K562 (cell line): ENCODE results near the gene CD82. TPM values are rescaled to one million over a fixed set of nuclear protein-coding genes. Genes with fewer than 3 reads are reported as not detected.

Source experiments
- ATAC-seq: fragments of 200-7000 bp; cut with Tn5 transposase; 3 replicates; pipeline ENCODE4 v1.9.1; 2020; ENCODE audit warnings: moderate library complexity
- BruUV-seq: library from RNA; stranded (reverse); fragments of 400-500 nt; replicated peaks from 2 replicates; lab custom pipeline; 2021; lab: Mats Ljungman, UMichigan
- CTCF ChIA-PET: fragments of 300-600 bp; formaldehyde crosslinking; extraction: SDS; loops from one replicate; lab custom pipeline; 2021; ENCODE audit warnings: low intra/inter-chr PET ratio; lab: Yijun Ruan, JAX
- POLR2A ChIA-PET: fragments of 300-600, 350-650 bp; sonication (Branson Sonifier 250); formaldehyde crosslinking; extraction: SDS; loops from one replicate; lab custom pipeline; 2021; ENCODE audit warnings: antibody characterized with exemption, inconsistent platforms; lab: Yijun Ruan, JAX
- DNase-seq, 4 experiments: peaks; one replicate each; pipeline versions ENCODE4 v3.0.0 to v3.0.0-alpha.2; 2011 to 2018; ENCODE audit warnings: low spot score in 3 of 4, mixed read lengths in 3 of 4; ENCODE audit errors: extremely low read depth in 1 of 4
- FAIRE-seq: peaks from 2 replicates; lab custom pipeline; 2011; peaks lifted over from hg19 to GRCh38; lab: Jason Lieb, UNC
- H2AFZ ChIP-seq: 2 replicates; pipeline ENCODE4 v1.6.0; 2011; ENCODE audit warnings: low read depth, low read length, control low read depth, inconsistent platforms
- H3K27ac ChIP-seq: fragments of 200-600 bp; 3 replicates; pipeline ENCODE4 v1.8.0; 2011; ENCODE audit warnings: low read depth, mild to moderate bottlenecking, control low read depth, inconsistent platforms, low read length, moderate library complexity, mixed read lengths; ENCODE audit errors: extremely low read depth
- H3K27me3 ChIP-seq, 2 experiments: fragments of 300-600 bp in 1 of 2; 2 replicates in 1 of 2; 3 replicates in 1 of 2; pipeline versions ENCODE4 v1.6.0 to v1.8.0; 2011; ENCODE audit warnings: inconsistent platforms in 2 of 2, low read length in 2 of 2, mild to moderate bottlenecking in 1 of 2, mixed read lengths in 1 of 2, moderate library complexity in 1 of 2; ENCODE audit not compliant: control insufficient read depth in 2 of 2, insufficient read depth in 2 of 2
- H3K36me3 ChIP-seq: fragments of 300-600 bp; 3 replicates; pipeline ENCODE4 v1.8.0; 2011; ENCODE audit warnings: mild to moderate bottlenecking, low read length, inconsistent platforms; ENCODE audit not compliant: control insufficient read depth, insufficient read depth
- H3K4me1 ChIP-seq, 2 experiments: fragments of 200-600 bp in 1 of 2; replicated peaks in 1 of 2; 2 replicates in 1 of 2; 3 replicates in 1 of 2; pipeline versions ENCODE4 v1.5.1 to v1.8.0; 2011; ENCODE audit warnings: inconsistent platforms in 2 of 2, low read length in 2 of 2, mild to moderate bottlenecking in 1 of 2, mixed read lengths in 1 of 2, moderate library complexity in 1 of 2; ENCODE audit not compliant: control insufficient read depth in 2 of 2, insufficient read depth in 2 of 2
- H3K4me2 ChIP-seq: 2 replicates; pipeline ENCODE4 v1.6.1; 2011; ENCODE audit warnings: low read length, control low read depth, inconsistent platforms, mixed read lengths; ENCODE audit not compliant: insufficient read depth
- H3K4me3 ChIP-seq: fragments of 200-600 bp; sonication (generic), shearing (Covaris generic); 2 replicates; pipeline ENCODE4 v1.5.1; 2016; ENCODE audit warnings: control low read depth, inconsistent platforms
- H3K79me2 ChIP-seq: fragments of 200-600 bp; 3 replicates; pipeline ENCODE4 v1.8.0; 2011; ENCODE audit warnings: low read length, inconsistent platforms; ENCODE audit not compliant: control insufficient read depth, insufficient read depth
- H3K9ac ChIP-seq, 2 experiments: 2 replicates each; pipeline versions ENCODE4 v1.6.0 to v1.6.1; 2011; ENCODE audit warnings: low read depth in 2 of 2, low read length in 2 of 2, control low read depth in 1 of 2, inconsistent platforms in 1 of 2, mild to moderate bottlenecking in 1 of 2, mixed read lengths in 1 of 2; ENCODE audit not compliant: insufficient read depth in 1 of 2
- H3K9me1 ChIP-seq: one replicate; pipeline ENCODE4 v1.6.0; 2011; ENCODE audit warnings: inconsistent platforms, mild to moderate bottlenecking, low read length, moderate library complexity; ENCODE audit not compliant: control insufficient read depth, insufficient read depth
- H3K9me3 ChIP-seq: replicated peaks from 2 replicates; pipeline ENCODE4 v1.5.1; 2011; ENCODE audit warnings: low read depth, low read length, inconsistent platforms; ENCODE audit not compliant: control insufficient read depth, insufficient read depth
- H4K20me1 ChIP-seq: replicated peaks from 2 replicates; pipeline ENCODE4 v1.6.1; 2011; ENCODE audit warnings: low read length, inconsistent platforms, mixed read lengths; ENCODE audit not compliant: control insufficient read depth, insufficient read depth
- CREB1 ChIP-seq, 2 experiments: sonication (generic) in 1 of 2; formaldehyde crosslinking in 1 of 2; IDR thresholded peaks; 2 replicates each; pipeline versions ENCODE4 v1.6.1 to v1.8.0; 2012 to 2022; ENCODE audit warnings: inconsistent platforms in 1 of 2, mild to moderate bottlenecking in 1 of 2, missing genetic modification reagents in 1 of 2, moderate library complexity in 1 of 2
- ELF1 ChIP-seq: fragments of 200-800 bp; sonication (Bioruptor generic); IDR thresholded peaks from 2 replicates; pipeline ENCODE4 v1.6.1; 2016; ENCODE audit warnings: missing genetic modification characterization, missing compliant biosample characterization
- HMGN3 ChIP-seq: IDR thresholded peaks from 2 replicates; pipeline ENCODE4 v1.6.1; 2011; ENCODE audit warnings: borderline replicate concordance, low read depth, mild to moderate bottlenecking, mixed read lengths, low read length; ENCODE audit not compliant: insufficient read length; ENCODE audit errors: extremely low read depth
- MAFF ChIP-seq: IDR thresholded peaks from 2 replicates; pipeline ENCODE4 v1.6.1; 2012; ENCODE audit warnings: low read length, improper control_type of control experiment
- MAZ ChIP-seq, 2 experiments: fragments of 450-650 bp in 1 of 2; sonication (generic) in 1 of 2; formaldehyde crosslinking; IDR thresholded peaks in 1 of 2; conservative IDR thresholded peaks in 1 of 2; 2 replicates each; pipeline versions ENCODE4 v1.4.0 to v1.5.0; 2020; ENCODE audit warnings: mild to moderate bottlenecking in 1 of 2, missing genetic modification reagents in 1 of 2
- PML ChIP-seq: IDR thresholded peaks from 2 replicates; pipeline ENCODE4 v1.6.1; 2012; ENCODE audit warnings: low read length, inconsistent platforms
- POLR2AphosphoS5 ChIP-seq: IDR thresholded peaks from 2 replicates; pipeline ENCODE4 v1.6.1; 2011; ENCODE audit warnings: mild to moderate bottlenecking, low read depth, low read length, moderate library complexity; ENCODE audit not compliant: control insufficient read depth, insufficient read depth
- RBBP5 ChIP-seq: fragments of 200-600 bp; sonication (generic); IDR thresholded peaks from 2 replicates; pipeline ENCODE4 v1.6.1; 2012; ENCODE audit warnings: borderline replicate concordance, mild to moderate bottlenecking, low read length, control low read depth, inconsistent platforms; ENCODE audit not compliant: insufficient read depth, poor library complexity, severe bottlenecking
- TBP ChIP-seq: optimal IDR thresholded peaks from 2 replicates; pipeline ENCODE3; 2011; ENCODE audit warnings: low read depth, low read length, improper control_type of control experiment
- U2AF2 ChIP-seq: fragments of 200-400 bp; formaldehyde crosslinking; optimal IDR thresholded peaks from 2 replicates; pipeline ENCODE3; 2017; ENCODE audit warnings: low read depth, mild to moderate bottlenecking, low read length
- WGBS: fragments of 100-300 bp; shearing (Covaris generic); methylation state at CpG from one replicate; pipeline ENCODE4 v1.1.6; 2016; ENCODE audit warnings: low coverage, mixed read lengths; ENCODE audit not compliant: insufficient coverage; ENCODE audit errors: missing lambda C conversion rate; 5-methylcytosine and 5-hydroxymethylcytosine counted together
- in situ Hi-C: fragments of 300-500 bp; cut with MboI; formaldehyde crosslinking; loops from 4 replicates; pipeline ENCODE4 v1.15.0; 2018; ENCODE audit warnings: inconsistent platforms, mixed read lengths
- intact Hi-C: fragments of 100-400 bp; cut with micrococcal nuclease; formaldehyde crosslinking; loops from 2 replicates; pipeline ENCODE4 v1.14.2; 2022
- polyA plus RNA-seq, 8 experiments: library from polyadenylated mRNA; depleted of rRNA in 4 of 8; stranded (reverse) in 5 of 8; unstranded in 3 of 8; fragments of >200 nt; fragmentation: Nextera tagmentation in 2 of 8; fragmentation: Illumina TruSeq in 1 of 8; extraction: Ambion mirVana in 2 of 8; extraction: Trizol in 1 of 8; gene quantifications; 2 replicates each; pipeline versions ENCODE4 v1.2.1 to v1.2.3, GENCODE V29; 2011 to 2014; ENCODE audit warnings: inconsistent platforms in 1 of 8, missing spikeins in 1 of 8
- total RNA-seq, 7 experiments: library from RNA; depleted of rRNA in 6 of 7; stranded (reverse); fragments of >200 nt in 6 of 7; fragmentation: Illumina TruSeq in 2 of 7; extraction: Trizol in 2 of 7; gene quantifications; 2 replicates each; pipeline versions ENCODE4 v1.2.1 to v1.2.3, GENCODE V29; 2011 to 2021; ENCODE audit warnings: low replicate concordance in 1 of 7
- TF ChIP-seq, protein P1 (sequence below), 2 experiments: fragments of 200-800 bp in 1 of 2; sonication (Bioruptor generic) in 1 of 2; sonication (generic) in 1 of 2; formaldehyde crosslinking in 1 of 2; IDR thresholded peaks in 1 of 2; conservative IDR thresholded peaks in 1 of 2; 2 replicates each; pipeline versions ENCODE4 v1.5.0 to v1.6.1; 2016 to 2020; ENCODE audit warnings: missing compliant biosample characterization in 1 of 2, missing genetic modification characterization in 1 of 2, missing genetic modification reagents in 1 of 2
- TF ChIP-seq, protein P2 (sequence below): fragments of 450-650 bp; IDR thresholded peaks from 2 replicates; pipeline ENCODE4 v1.6.1; 2016; ENCODE audit warnings: borderline replicate concordance
- TF ChIP-seq, protein P3 (sequence below): fragments of 250-450 bp; sonication (Bioruptor Pico); IDR thresholded peaks from 2 replicates; pipeline ENCODE4 v1.5.0; 2021
- TF ChIP-seq, protein P4 (sequence below), 2 experiments: IDR thresholded peaks in 1 of 2; conservative IDR thresholded peaks in 1 of 2; 2 replicates each; pipeline ENCODE4 v1.6.1; 2016; ENCODE audit warnings: low read depth in 2 of 2, mild to moderate bottlenecking in 1 of 2, missing compliant biosample characterization in 1 of 2, missing genetic modification characterization in 1 of 2, moderate library complexity in 1 of 2

Gene CD82
- total and polyA plus RNA-seq, 9 of the 15 experiments (the other 6 are each of a cell fraction or from before 2014, with no cell fraction given), result 0.27 to 9.4 (median 3.0) TPM

DNA sequence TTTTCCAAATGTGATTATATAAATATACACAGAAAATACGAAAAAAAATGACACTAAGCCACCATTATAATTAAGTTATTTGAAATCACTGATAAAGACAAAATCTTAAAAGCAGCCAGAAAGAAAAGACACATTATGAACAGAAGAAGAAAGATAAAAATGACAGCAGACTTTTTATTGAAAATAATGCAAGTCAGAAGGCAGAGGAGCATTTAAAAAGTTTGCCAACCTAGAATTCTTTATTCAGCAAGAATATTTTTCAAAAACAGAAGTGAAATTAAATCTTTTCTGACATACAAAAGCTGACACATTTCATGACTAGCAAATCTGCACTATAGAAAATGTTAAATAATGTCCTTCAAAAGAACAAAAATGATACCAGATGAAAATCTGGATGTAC lies 77.8 kb downstream of the CD82 start:
- FAIRE-seq (no peak), ATAC-seq (no peak), DNase-seq (no peak)
- H3K36me3 ChIP-seq, result no peaks in the 10 kb centered on the region
- in situ Hi-C loops (no loop called here), intact Hi-C loops (no loop called here)
- H3K27me3 ChIP-seq, result peaks cover 0 to 4% of the 10 kb centered on the region in 2 experiments; a peak in 3 of 5 replicates
- TF ChIP-seq HMGN3 (no peak), TBP (no peak), MAZ (CRISPR knock-in tag; conservative IDR thresholded peaks at IDR 0.05 in 1 of 2, IDR thresholded peaks at IDR 0.05 in 1 of 2) (no peak), PML (no peak), CREB1 (IDR thresholded peaks at IDR 0.05) (no peak), CREB1 (CRISPR knock-in tag; IDR thresholded peaks at IDR 0.05) (no peak), ELF1 (tag) (no peak), MAFF (no peak), U2AF2 (no peak), RBBP5 (no peak), POLR2AphosphoS5 (no peak)
- TF ChIP-seq, protein P1, sequence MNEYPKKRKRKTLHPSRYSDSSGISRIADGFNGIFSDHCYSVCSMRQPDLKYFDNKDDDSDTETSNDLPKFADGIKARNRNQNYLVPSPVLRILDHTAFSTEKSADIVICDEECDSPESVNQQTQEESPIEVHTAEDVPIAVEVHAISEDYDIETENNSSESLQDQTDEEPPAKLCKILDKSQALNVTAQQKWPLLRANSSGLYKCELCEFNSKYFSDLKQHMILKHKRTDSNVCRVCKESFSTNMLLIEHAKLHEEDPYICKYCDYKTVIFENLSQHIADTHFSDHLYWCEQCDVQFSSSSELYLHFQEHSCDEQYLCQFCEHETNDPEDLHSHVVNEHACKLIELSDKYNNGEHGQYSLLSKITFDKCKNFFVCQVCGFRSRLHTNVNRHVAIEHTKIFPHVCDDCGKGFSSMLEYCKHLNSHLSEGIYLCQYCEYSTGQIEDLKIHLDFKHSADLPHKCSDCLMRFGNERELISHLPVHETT (CRISPR knock-in tag; conservative IDR thresholded peaks at IDR 0.05 in 1 of 2, IDR thresholded peaks at IDR 0.05 in 1 of 2), result no peak
- TF ChIP-seq, protein P2, sequence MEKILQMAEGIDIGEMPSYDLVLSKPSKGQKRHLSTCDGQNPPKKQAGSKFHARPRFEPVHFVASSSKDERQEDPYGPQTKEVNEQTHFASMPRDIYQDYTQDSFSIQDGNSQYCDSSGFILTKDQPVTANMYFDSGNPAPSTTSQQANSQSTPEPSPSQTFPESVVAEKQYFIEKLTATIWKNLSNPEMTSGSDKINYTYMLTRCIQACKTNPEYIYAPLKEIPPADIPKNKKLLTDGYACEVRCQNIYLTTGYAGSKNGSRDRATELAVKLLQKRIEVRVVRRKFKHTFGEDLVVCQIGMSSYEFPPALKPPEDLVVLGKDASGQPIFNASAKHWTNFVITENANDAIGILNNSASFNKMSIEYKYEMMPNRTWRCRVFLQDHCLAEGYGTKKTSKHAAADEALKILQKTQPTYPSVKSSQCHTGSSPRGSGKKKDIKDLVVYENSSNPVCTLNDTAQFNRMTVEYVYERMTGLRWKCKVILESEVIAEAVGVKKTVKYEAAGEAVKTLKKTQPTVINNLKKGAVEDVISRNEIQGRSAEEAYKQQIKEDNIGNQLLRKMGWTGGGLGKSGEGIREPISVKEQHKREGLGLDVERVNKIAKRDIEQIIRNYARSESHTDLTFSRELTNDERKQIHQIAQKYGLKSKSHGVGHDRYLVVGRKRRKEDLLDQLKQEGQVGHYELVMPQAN, result no peak
- TF ChIP-seq, protein P3, sequence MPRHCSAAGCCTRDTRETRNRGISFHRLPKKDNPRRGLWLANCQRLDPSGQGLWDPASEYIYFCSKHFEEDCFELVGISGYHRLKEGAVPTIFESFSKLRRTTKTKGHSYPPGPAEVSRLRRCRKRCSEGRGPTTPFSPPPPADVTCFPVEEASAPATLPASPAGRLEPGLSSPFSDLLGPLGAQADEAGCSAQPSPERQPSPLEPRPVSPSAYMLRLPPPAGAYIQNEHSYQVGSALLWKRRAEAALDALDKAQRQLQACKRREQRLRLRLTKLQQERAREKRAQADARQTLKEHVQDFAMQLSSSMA (CRISPR knock-in tag), result no peak
- TF ChIP-seq, protein P4, sequence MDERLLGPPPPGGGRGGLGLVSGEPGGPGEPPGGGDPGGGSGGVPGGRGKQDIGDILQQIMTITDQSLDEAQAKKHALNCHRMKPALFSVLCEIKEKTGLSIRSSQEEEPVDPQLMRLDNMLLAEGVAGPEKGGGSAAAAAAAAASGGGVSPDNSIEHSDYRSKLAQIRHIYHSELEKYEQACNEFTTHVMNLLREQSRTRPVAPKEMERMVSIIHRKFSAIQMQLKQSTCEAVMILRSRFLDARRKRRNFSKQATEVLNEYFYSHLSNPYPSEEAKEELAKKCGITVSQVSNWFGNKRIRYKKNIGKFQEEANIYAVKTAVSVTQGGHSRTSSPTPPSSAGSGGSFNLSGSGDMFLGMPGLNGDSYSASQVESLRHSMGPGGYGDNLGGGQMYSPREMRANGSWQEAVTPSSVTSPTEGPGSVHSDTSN (CRISPR knock-in tag; IDR thresholded peaks at IDR 0.05; ENCODE audit: low read depth), result no peak
- TF ChIP-seq, protein P4 (tag; conservative IDR thresholded peaks at IDR 0.05; ENCODE audit: low read depth), result no peak
- no peaks in the 10 kb centered on the region for H3K4me1 ChIP-seq
- H3K9me3 ChIP-seq, result no peaks in the 10 kb centered on the region
- no peaks in the 10 kb centered on the region for H3K79me2 ChIP-seq
- H2AFZ ChIP-seq, result no peak overlapping the region
- no peaks in the 10 kb centered on the region for H4K20me1 ChIP-seq
- no TSS peak for BruUV-seq
- no peak overlapping the region for H3K4me3 ChIP-seq
- CTCF ChIA-PET, result no interaction called here
- WGBS, result 0% methylated on average over 1 of the region's 1 CpG
- H3K4me2 ChIP-seq, result no peak overlapping the region
- H3K9me1 ChIP-seq, result no peaks in the 10 kb centered on the region
- no peak overlapping the region for H3K9ac ChIP-seq
- no peak overlapping the region for H3K27ac ChIP-seq
- POLR2A ChIA-PET, result no interaction called here
